GM18508 (cell line): ENCODE data around the gene LAD1.

ENCODE experiments used
- ATAC-seq: cut with Tn5 transposase; IDR thresholded peaks from one replicate; pipeline ENCODE4 v1.9.1; 2021; ENCODE audit warnings: moderate number of reproducible peaks; ENCODE audit not compliant: insufficient read depth, unreplicated experiment

The LAD1 gene

DNA sequence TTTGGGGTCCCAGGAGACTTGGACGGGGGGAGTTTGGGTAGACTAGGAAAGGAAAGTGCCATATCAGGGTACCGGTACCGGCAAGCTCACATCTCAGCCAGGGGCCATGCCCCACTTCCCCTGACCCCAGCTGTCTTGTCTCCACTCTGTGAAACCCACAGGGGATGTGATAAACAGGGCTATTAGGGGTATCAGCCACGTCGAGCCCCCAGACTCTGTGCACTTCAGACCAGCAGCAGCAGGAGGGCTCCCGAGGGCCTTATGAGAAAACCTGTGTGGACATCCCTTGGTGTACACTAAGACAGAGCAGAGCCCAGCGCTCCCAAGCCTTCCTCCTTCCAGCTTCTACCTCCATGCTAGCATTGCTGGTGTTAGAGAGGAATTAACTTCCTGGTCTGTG, 68.0 kb downstream of the LAD1 start:
- ATAC-seq: no peak
